ENCODE data around the gene TENM4.

Gene TENM4

GRCh38 chr11:79082280-79082679, 358.6 kb downstream of the TENM4 start:
- no peak for TF ChIP-seq CTCF (IDR thresholded peaks at IDR 0.05)
- intact Hi-C loops (cut with DNase I; ENCODE audit: low total_unique reads), result no loop called here
- Histone ChIP-seq H3K9me3 (no peaks in the 10 kb centered on the region), H3K4me1 (peaks cover 0 to 22% (median 9%) of the 10 kb centered on the region in 4 donors), H3K36me3 (no peaks in the 10 kb centered on the region), H3K27me3 (no peaks in the 10 kb centered on the region), H3K27ac (no peak overlapping the region), H3K4me3 (no peak overlapping the region)
- no peak for DNase-seq

GRCh38 chr11:79081471-79082031, 359.3 kb downstream of the TENM4 start:
- Histone ChIP-seq H3K27ac (no peak overlapping the region), H3K36me3 (no peaks in the 10 kb centered on the region), H3K4me3 (no peak overlapping the region), H3K27me3 (no peaks in the 10 kb centered on the region), H3K9me3 (no peaks in the 10 kb centered on the region), H3K4me1 (peaks cover 0 to 21% (median 6%) of the 10 kb centered on the region in 4 donors)
- intact Hi-C loops (cut with DNase I; ENCODE audit: low total_unique reads), result no loop called here
- no peak for TF ChIP-seq CTCF (IDR thresholded peaks at IDR 0.05)
- no peak for DNase-seq

- intact Hi-C loops (cut with DNase I; ENCODE audit: low total_unique reads), result no loop called here
- no peak overlapping the region for H3K27ac ChIP-seq
- TF ChIP-seq CTCF (IDR thresholded peaks at IDR 0.05), result no peak
- DNase-seq, result no peak
- peaks cover 0 to 17% (median 4%) of the 10 kb centered on the region in 4 donors for H3K4me1 ChIP-seq
- no peaks in the 10 kb centered on the region for H3K9me3 ChIP-seq
- H3K36me3 ChIP-seq, result no peaks in the 10 kb centered on the region
- H3K4me3 ChIP-seq, result no peak overlapping the region
- no peaks in the 10 kb centered on the region for H3K27me3 ChIP-seq
These were observed 360.3 kb downstream of the TENM4 start for GRCh38 chr11:79080551-79080950.

- Histone ChIP-seq H3K27ac (no peak overlapping the region), H3K4me1 (peaks cover 0 to 17% (median 4%) of the 10 kb centered on the region in 4 donors), H3K36me3 (no peaks in the 10 kb centered on the region), H3K27me3 (no peaks in the 10 kb centered on the region), H3K9me3 (no peaks in the 10 kb centered on the region), H3K4me3 (no peak overlapping the region)
- intact Hi-C loops (cut with DNase I; ENCODE audit: low total_unique reads), result no loop called here
- DNase-seq, result no peak
- TF ChIP-seq CTCF (IDR thresholded peaks at IDR 0.05), result no peak
These were observed 361.8 kb downstream of the TENM4 start for GRCh38 chr11:79078999-79079398.

- Histone ChIP-seq H3K27ac (no peak overlapping the region), H3K36me3 (no peaks in the 10 kb centered on the region)
- intact Hi-C loops (cut with DNase I; ENCODE audit: low total_unique reads), result no loop called here
These were observed 362.4 kb downstream of the TENM4 start for GRCh38 chr11:79078456-79078855.

More at GRCh38 chr11:79078456-79078855, 362.4 kb downstream of the TENM4 start:
- no peak for TF ChIP-seq CTCF (IDR thresholded peaks at IDR 0.05)
- no peak overlapping the region for H3K4me3 ChIP-seq
- H3K9me3 ChIP-seq, result no peaks in the 10 kb centered on the region
- peaks cover 0 to 17% (median 4%) of the 10 kb centered on the region in 4 donors for H3K4me1 ChIP-seq
- no peak for DNase-seq
- H3K27me3 ChIP-seq, result no peaks in the 10 kb centered on the region
